ENCODE results near the gene KRTAP15-1.

The KRTAP15-1 gene

DNA sequence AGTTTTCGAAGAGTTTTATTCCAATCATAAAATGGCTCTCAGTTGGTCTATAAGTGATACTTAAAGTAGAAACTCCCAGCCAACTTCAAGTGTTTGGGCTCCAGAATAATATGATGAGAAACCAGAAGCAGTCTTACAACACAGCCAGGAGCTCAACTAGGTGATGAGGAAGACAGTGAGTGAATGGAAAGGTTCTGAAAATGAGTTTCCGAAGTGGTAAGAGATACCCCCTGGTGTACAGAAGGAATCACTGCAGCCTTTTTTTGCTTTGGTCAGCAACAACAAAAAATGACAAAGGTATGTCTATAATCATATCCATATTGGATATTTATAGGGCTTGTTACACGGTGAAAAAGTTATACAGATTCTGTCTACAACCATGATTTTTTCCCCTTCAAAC lies 23.6 kb downstream of the KRTAP15-1 start:
- Histone ChIP-seq H2AFZ (no peak overlapping the region), H3K9ac (no peak overlapping the region), H3K27me3 (ENCODE audit: control insufficient read depth, insufficient read depth, low read length) (no peaks in the 10 kb centered on the region), H3K27ac (no peak overlapping the region), H3K4me3 (ENCODE audit: low read depth, low read length) (no peak overlapping the region), H3K9me3 (ENCODE audit: control insufficient read depth, low read length) (no peaks in the 10 kb centered on the region), H3K79me2 (no peaks in the 10 kb centered on the region), H3K4me1 (no peaks in the 10 kb centered on the region), H3K36me3 (ENCODE audit: control insufficient read depth, insufficient read depth, low read length) (no peaks in the 10 kb centered on the region), H3K4me2 (ENCODE audit: low read length) (no peak overlapping the region)
- TF ChIP-seq, protein P1, sequence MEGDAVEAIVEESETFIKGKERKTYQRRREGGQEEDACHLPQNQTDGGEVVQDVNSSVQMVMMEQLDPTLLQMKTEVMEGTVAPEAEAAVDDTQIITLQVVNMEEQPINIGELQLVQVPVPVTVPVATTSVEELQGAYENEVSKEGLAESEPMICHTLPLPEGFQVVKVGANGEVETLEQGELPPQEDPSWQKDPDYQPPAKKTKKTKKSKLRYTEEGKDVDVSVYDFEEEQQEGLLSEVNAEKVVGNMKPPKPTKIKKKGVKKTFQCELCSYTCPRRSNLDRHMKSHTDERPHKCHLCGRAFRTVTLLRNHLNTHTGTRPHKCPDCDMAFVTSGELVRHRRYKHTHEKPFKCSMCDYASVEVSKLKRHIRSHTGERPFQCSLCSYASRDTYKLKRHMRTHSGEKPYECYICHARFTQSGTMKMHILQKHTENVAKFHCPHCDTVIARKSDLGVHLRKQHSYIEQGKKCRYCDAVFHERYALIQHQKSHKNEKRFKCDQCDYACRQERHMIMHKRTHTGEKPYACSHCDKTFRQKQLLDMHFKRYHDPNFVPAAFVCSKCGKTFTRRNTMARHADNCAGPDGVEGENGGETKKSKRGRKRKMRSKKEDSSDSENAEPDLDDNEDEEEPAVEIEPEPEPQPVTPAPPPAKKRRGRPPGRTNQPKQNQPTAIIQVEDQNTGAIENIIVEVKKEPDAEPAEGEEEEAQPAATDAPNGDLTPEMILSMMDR (IDR thresholded peaks at IDR 0.05) = no peak

DNA sequence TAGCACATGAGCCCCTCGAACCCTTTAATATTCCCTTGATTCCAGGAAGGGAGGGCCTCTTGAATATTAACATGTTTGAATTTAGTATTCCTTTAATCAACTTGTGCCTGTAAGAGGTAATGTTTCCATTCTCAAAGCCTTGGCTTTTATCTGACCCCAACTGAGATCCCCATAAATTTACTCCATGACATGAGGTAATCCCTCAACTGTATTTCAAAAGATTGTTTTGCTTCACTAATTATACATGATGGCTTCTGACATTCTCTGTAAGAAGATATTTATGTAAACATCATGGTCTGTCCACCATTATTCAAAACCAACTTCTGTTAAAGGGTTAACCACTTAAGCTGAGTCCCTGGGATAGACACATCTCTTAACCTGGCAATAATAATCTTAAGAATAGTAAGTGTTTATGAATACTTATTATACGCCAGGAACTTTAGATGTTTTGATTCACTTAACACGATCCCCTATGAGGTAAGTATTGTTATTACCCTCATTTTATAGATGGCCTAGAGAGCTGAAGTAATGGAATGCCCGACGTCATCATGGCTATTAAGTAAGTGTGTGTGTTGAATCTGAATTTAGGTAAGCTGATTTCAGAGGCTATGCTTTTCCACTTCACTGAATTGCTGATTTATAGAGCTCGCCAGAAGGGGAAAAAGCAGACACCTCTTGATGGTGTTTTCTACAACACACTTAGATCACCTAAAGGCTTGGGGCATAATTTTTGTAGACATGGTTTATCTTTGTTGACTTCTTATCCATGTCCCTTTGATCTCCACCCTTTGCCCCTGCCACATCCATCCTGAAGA lies 29.0 kb downstream of the KRTAP15-1 start:
- Histone ChIP-seq H2AFZ (no peak overlapping the region), H3K4me3 (ENCODE audit: low read depth, low read length) (no peak overlapping the region), H3K79me2 (no peaks in the 10 kb centered on the region), H3K9me3 (ENCODE audit: control insufficient read depth, low read length) (no peaks in the 10 kb centered on the region), H3K4me1 (no peaks in the 10 kb centered on the region), H3K27ac (no peak overlapping the region), H3K27me3 (ENCODE audit: control insufficient read depth, insufficient read depth, low read length) (no peaks in the 10 kb centered on the region), H3K9ac (no peak overlapping the region), H3K36me3 (ENCODE audit: control insufficient read depth, insufficient read depth, low read length) (no peaks in the 10 kb centered on the region), H3K4me2 (ENCODE audit: low read length) (no peak overlapping the region)
- TF ChIP-seq, protein P1 (IDR thresholded peaks at IDR 0.05) = no peak

DNA sequence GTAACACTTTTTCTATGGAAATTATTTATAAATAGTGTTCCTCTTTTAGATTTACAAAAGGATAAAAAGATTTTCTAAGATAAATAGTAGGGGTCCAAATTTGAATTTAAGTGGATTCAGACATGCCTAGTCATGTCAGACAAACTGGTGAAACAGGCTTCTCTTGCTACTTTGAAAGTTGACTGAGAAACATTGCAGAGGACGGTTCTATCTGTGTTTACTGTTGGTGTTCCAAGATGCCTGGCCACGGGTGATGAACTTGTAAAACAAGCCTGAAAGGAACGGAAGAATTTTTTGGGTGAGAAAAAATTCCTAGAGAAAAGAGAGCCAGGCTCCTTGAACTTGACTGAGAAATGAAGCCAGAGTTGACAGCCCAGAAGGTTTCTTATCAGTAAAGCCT lies 37.9 kb downstream of the KRTAP15-1 start:
- Histone ChIP-seq H3K79me2 (no peaks in the 10 kb centered on the region), H3K4me1 (no peaks in the 10 kb centered on the region), H3K36me3 (ENCODE audit: control insufficient read depth, insufficient read depth, low read length) (no peaks in the 10 kb centered on the region), H3K4me2 (ENCODE audit: low read length) (no peak overlapping the region), H2AFZ (no peak overlapping the region), H3K27me3 (ENCODE audit: control insufficient read depth, insufficient read depth, low read length) (no peaks in the 10 kb centered on the region), H3K9me3 (ENCODE audit: control insufficient read depth, low read length) (no peaks in the 10 kb centered on the region), H3K27ac (no peak overlapping the region), H3K4me3 (ENCODE audit: low read depth, low read length) (no peak overlapping the region), H3K9ac (no peak overlapping the region)
- TF ChIP-seq, protein P1 (IDR thresholded peaks at IDR 0.05) = no peak

DNA sequence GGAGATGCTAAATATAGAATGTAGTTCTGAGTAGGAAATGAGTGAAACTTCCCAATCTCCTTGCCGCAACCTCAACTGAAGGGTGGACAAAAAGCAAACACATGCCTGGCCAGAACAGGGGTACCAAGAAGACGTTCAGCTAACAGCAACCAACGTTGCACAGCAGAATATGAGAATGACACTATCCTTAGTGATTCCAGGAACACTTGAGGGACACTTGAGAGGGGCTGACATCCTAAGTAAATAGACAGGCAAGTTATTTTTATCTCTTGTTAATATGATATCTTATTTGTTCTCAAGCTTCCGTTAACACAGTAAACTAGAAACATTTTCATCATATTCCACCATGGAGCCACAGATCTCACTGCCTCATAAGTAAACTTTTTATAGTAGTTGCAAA lies 39.2 kb downstream of the KRTAP15-1 start:
- Histone ChIP-seq H3K4me3 (ENCODE audit: low read depth, low read length) (no peak overlapping the region), H3K4me1 (no peaks in the 10 kb centered on the region), H3K9ac (no peak overlapping the region), H3K79me2 (no peaks in the 10 kb centered on the region), H3K4me2 (ENCODE audit: low read length) (no peak overlapping the region), H3K27me3 (ENCODE audit: control insufficient read depth, insufficient read depth, low read length) (no peaks in the 10 kb centered on the region), H3K27ac (no peak overlapping the region), H3K9me3 (ENCODE audit: control insufficient read depth, low read length) (no peaks in the 10 kb centered on the region), H3K36me3 (ENCODE audit: control insufficient read depth, insufficient read depth, low read length) (no peaks in the 10 kb centered on the region), H2AFZ (no peak overlapping the region)
- TF ChIP-seq, protein P1 (IDR thresholded peaks at IDR 0.05) = no peak

DNA sequence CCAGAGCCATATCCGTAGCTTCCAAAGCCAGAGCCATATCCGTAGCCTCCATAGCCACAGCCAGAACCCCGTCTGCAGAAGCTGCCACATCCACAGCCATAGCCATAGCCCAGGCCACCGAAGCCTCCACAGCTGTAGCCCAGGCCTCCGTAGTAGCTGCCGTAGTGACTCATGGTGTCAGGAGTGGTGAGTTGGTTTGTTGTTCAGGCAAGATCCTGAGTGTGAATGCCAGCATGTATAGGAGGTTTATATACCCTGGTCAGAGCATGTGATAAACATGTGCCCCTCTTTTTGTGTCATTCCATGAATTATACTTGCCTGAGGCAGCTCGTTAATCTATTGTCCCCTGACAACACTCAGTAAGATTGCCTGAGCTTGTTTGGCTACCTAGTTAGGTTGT lies 40.1 kb downstream of the KRTAP15-1 start, which contains the start of gene KRTAP19-1:
Gene KRTAP19-1, minus strand, starts transcription at position 223 of the 400 bp plus-strand sequence. Its CDS starts 50 bp downstream, at position 173.
- Histone ChIP-seq H3K27ac (no peak within 1 kb of the TSS), H3K9me3 (ENCODE audit: control insufficient read depth, low read length) (no peaks in the 10 kb centered on the region), H3K27me3 (ENCODE audit: control insufficient read depth, insufficient read depth, low read length) (no peaks in the 10 kb centered on the region), H3K36me3 (ENCODE audit: control insufficient read depth, insufficient read depth, low read length) (no peaks in the 10 kb centered on the region), H3K79me2 (no peaks in the 10 kb centered on the region), H2AFZ (no peak within 1 kb of the TSS), H3K4me3 (ENCODE audit: low read depth, low read length) (no peak within 1 kb of the TSS), H3K9ac (no peak within 1 kb of the TSS), H3K4me1 (no peaks in the 10 kb centered on the region), H3K4me2 (ENCODE audit: low read length) (no peak within 1 kb of the TSS)
- TF ChIP-seq, protein P1 (IDR thresholded peaks at IDR 0.05) = no peak
